B cell (primary cell): Measurements from ENCODE around the gene SIGLEC6.

Experiments used
- EZH2 ChIP-seq: IDR thresholded peaks from 2 replicates; pipeline ENCODE4 v1.6.1; 2012; ENCODE audit warnings: borderline replicate concordance, low read depth, mild to moderate bottlenecking, moderate library complexity, low read length; ENCODE audit not compliant: insufficient read depth, poor library complexity, severe bottlenecking
- TF ChIP-seq, protein P1 (sequence below): fragments of 200-600 bp; IDR thresholded peaks from one replicate; pipeline ENCODE4 v1.8.0; 2022; ENCODE audit warnings: antibody characterized with exemption, mild to moderate bottlenecking

- TF ChIP-seq, protein P1, sequence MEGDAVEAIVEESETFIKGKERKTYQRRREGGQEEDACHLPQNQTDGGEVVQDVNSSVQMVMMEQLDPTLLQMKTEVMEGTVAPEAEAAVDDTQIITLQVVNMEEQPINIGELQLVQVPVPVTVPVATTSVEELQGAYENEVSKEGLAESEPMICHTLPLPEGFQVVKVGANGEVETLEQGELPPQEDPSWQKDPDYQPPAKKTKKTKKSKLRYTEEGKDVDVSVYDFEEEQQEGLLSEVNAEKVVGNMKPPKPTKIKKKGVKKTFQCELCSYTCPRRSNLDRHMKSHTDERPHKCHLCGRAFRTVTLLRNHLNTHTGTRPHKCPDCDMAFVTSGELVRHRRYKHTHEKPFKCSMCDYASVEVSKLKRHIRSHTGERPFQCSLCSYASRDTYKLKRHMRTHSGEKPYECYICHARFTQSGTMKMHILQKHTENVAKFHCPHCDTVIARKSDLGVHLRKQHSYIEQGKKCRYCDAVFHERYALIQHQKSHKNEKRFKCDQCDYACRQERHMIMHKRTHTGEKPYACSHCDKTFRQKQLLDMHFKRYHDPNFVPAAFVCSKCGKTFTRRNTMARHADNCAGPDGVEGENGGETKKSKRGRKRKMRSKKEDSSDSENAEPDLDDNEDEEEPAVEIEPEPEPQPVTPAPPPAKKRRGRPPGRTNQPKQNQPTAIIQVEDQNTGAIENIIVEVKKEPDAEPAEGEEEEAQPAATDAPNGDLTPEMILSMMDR, result no peak
- no peak for TF ChIP-seq EZH2
These were observed 63.5 kb downstream of the SIGLEC6 start for GRCh38 chr19:51467864-51468544.
